GM12872 (cell line): Measurements from ENCODE around the gene CALHM6.

Source experiments
- TF ChIP-seq, protein P1 (sequence below): IDR thresholded peaks from 3 replicates; pipeline ENCODE4 v1.5.1; 2011; ENCODE audit warnings: low read depth, mild to moderate bottlenecking, low read length, moderate library complexity; ENCODE audit not compliant: insufficient read depth

The CALHM6 gene

GRCh38 chr6:116461331-116461931, at the start of gene CALHM6:
TSS of gene CALHM6 (plus strand) at chr6:116461375. CDS start at chr6:116461930, 555 bp downstream.
- TF ChIP-seq, protein P1, sequence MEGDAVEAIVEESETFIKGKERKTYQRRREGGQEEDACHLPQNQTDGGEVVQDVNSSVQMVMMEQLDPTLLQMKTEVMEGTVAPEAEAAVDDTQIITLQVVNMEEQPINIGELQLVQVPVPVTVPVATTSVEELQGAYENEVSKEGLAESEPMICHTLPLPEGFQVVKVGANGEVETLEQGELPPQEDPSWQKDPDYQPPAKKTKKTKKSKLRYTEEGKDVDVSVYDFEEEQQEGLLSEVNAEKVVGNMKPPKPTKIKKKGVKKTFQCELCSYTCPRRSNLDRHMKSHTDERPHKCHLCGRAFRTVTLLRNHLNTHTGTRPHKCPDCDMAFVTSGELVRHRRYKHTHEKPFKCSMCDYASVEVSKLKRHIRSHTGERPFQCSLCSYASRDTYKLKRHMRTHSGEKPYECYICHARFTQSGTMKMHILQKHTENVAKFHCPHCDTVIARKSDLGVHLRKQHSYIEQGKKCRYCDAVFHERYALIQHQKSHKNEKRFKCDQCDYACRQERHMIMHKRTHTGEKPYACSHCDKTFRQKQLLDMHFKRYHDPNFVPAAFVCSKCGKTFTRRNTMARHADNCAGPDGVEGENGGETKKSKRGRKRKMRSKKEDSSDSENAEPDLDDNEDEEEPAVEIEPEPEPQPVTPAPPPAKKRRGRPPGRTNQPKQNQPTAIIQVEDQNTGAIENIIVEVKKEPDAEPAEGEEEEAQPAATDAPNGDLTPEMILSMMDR: no peak

DNA sequence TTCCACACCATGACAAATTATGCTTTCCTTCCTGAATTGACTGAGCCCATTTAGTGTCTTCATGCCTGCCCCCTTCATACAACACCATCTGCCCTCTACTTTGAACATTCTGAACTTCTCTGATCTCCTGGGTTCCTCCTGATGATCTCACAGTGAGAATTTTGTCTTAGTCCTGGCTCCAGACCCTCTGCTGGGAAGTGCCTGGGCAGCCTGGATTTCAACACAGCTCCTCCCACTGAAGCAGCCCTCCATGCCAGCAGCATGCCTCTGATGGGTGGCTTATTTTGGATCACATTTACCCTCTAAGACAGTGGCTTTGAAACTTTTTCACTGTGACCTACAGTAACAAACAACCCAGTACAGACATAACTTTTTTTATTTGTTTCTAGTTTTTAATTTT, 48.9 kb upstream of the CALHM6 start:
- TF ChIP-seq, protein P1: no peak

DNA sequence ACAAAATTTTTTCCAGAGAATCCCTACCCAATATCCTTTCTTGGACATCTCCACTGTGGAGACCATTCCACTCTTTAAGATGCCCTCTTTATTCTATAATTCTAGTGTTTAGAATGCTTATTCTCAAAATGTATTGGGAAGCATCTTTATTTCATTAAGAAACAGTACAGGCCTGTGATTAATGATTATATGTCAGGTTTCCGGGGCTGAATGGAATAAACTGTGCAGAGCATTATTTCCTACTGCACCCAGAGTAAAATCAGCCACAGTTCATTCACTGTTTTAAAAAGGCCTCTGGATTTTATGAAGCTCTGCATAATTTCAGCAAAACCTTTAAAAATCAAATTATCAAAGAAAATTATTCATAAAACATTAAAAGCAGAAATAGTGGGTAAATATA, 47.8 kb upstream of the CALHM6 start:
- TF ChIP-seq, protein P1: no peak

DNA sequence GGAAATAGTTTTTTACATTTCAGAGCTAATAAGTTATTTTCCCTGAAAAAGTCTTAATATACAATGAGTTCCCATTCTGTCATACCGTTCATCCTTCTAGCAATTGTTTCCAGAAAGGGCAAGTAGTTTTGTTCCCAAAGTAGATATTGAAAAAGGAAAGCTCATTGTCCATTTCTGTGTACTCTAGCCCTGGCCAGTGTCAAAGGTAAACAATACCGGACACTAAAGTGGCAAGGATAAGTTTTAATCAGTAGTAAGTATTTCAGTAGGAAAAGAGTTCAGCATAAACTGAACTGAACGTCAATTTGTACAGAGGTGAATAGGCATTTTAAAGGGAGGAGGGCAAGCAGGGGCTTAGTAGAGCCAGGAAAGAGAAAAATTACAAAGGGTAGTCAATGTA, 43.5 kb upstream of the CALHM6 start:
- TF ChIP-seq, protein P1: no peak

GRCh38 chr6:116419069-116419786, 41.9 kb upstream of the CALHM6 start:
- TF ChIP-seq, protein P1: no peak

- TF ChIP-seq, protein P1: no peak
Observed at GRCh38 chr6:116420341-116420740, 40.8 kb upstream of the CALHM6 start.

DNA sequence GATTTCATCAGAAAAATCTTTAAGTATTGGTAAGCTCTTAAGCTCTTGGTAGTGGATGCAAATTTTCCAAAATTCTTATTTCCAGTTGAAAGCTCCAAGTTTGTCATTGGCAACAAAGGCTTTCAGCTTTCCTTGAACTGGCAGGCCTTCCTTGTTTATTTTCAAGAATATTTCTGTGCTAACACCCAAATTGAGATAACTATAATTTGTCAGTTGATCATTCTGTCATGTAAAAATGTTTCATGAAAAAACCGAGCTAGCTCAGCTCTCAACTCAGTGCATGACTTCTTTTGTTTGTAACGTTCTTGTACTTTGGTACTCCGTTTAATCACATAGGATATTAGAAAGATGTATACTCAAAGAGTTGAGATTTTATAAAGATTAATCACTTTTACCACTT, 38.9 kb upstream of the CALHM6 start:
- TF ChIP-seq, protein P1: no peak
